Superior temporal gyrus (tissue), 1 donor: ENCODE data around the gene DHODH.

Experiments used
- DNase-seq: peaks from one replicate; pipeline ENCODE4 v3.0.0-alpha.2; 2016; ENCODE audit errors: extremely low spot score

Gene DHODH

GRCh38 chr16:72013888-72014581 lies 5.5 kb downstream of the DHODH start:
- no peak for DNase-seq

DNA sequence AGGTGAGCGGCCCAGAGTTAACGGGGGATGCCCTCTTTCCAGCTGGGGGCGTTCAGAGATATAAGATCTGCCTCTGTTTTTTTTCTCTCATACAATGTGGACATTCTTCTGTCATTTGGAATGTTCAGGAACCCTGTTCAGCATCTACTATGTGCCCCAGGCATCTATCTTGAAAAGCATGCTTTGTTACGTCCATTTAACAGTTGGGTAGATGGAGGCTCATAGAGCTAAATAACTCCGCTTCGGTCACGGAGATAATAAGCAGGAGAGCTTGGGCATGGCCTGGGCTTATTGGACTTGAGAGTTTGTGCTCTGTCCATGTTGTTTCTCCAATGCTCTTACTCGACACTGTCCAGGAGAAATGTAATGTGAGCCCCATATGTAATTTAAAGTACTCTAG lies 6.1 kb downstream of the DHODH start:
- DNase-seq = no peak

GRCh38 chr16:72015124-72015523 lies 6.6 kb downstream of the DHODH start:
- no peak for DNase-seq

DNA sequence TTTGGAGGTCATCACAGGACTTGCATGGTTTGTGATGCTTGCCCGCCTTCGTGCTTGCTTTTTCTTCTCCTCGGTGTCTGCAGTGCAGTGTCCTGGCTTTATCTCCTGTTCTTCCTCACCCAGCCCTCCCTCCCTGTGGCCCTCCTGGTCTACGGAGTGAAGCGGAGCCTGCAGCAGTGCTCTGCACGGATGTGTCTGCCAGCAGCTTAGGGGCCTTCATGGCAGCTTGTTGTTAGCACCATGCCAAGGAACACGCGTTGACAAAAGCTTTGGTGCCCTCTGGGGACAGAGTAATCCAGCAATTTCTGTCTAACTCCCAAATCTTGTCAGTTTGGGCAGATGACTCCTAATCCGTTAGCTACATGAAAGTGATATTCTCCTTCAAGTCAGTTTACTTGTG lies 9.9 kb downstream of the DHODH start:
- no peak for DNase-seq

- DNase-seq = no peak
Measured at GRCh38 chr16:72021043-72021442, 12.5 kb downstream of the DHODH start.

GRCh38 chr16:72022127-72022526 lies 13.6 kb downstream of the DHODH start:
- DNase-seq = no peak

- no peak for DNase-seq
Measured at GRCh38 chr16:72023962-72024361, 15.4 kb downstream of the DHODH start.

- no peak for DNase-seq
Measured at GRCh38 chr16:72024862-72025382, 16.4 kb downstream of the DHODH start.

- DNase-seq = peak; percentile 46
Measured at GRCh38 chr16:72025404-72026114, 17.0 kb downstream of the DHODH start.

- DNase-seq = no peak
Measured at GRCh38 chr16:72027669-72028378, 19.3 kb downstream of the DHODH start.

GRCh38 chr16:72029567-72030271 lies 21.2 kb downstream of the DHODH start:
- no peak for DNase-seq

- DNase-seq = no peak
Measured at GRCh38 chr16:72033437-72033836, 24.9 kb downstream of the DHODH start.

GRCh38 chr16:72036098-72036497 lies 27.6 kb downstream of the DHODH start:
- DNase-seq = no peak

DNA sequence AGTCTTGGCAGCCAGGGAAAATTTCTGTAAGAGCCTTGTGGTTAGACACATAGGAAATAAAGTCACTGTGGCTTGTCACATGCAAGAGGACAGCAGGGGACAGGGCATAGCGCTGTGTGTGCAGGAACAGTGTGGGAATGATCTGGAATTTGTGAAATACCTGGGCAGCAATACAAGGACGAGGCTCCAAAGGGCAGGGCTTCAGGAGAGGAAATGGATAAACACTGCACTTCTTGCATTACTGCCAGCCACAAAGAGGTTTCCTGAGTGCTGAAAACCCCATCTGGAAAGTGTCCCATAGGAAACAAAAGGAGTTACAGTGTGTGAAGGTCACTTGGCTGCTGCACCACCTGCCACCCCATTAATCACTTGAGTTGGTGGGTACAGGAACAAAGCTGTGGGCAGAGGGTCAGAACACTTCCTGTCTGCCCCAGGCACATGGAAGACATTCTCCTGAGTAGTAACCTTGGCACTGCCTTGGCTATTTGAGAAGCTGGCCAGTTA lies 33.7 kb downstream of the DHODH start:
- no peak for DNase-seq

- no peak for DNase-seq
Measured at GRCh38 chr16:72043058-72043457, 34.5 kb downstream of the DHODH start.

DNA sequence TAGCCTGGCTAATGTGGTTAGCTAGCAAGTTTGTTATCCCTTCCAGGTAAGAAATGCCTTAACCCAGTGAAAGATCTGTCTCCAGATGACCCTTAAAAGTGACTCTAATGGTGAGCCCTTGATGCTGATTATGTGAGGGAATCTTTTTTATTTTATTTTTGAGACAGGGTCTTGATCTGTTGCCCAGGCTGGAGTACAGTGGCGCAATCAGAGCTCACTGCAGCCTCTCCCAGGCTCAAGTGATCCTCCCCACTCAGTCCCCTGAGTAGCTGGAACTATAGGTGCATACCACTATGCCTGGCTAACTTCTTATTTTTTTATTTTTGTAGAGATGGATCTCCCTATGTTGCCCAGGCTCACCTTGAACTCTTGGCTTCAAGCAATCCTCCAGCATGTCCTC lies 35.0 kb downstream of the DHODH start:
- DNase-seq = no peak

GRCh38 chr16:72044296-72044695 lies 35.8 kb downstream of the DHODH start:
- no peak for DNase-seq

- no peak for DNase-seq
Measured at GRCh38 chr16:72044825-72045359, 36.3 kb downstream of the DHODH start.

- no peak for DNase-seq
Measured at GRCh38 chr16:72049110-72049509, 40.6 kb downstream of the DHODH start.

- no peak for DNase-seq
Measured at GRCh38 chr16:72050769-72051464, 42.4 kb downstream of the DHODH start.

GRCh38 chr16:72051818-72052217 lies 43.3 kb downstream of the DHODH start:
- DNase-seq = no peak
